GM12875 (cell line): Measurements from ENCODE around the gene NFKBIB.

Experiments used
- H3K4me3 ChIP-seq: one replicate; pipeline ENCODE4 v1.5.1; 2011; ENCODE audit warnings: low read depth, low read length, control low read depth
- CTCF ChIP-seq: IDR thresholded peaks from 2 replicates; pipeline ENCODE4 v1.5.1; 2011; ENCODE audit warnings: low read depth, mild to moderate bottlenecking, control low read depth, inconsistent platforms, low read length, moderate library complexity, borderline replicate concordance; ENCODE audit not compliant: insufficient read depth

Gene NFKBIB

GRCh38 chr19:38900743-38901190 lies 998 bp downstream of the NFKBIB start:
- H3K4me3 ChIP-seq, result peak overlapping the region; percentile 85
- no peak for TF ChIP-seq CTCF

- TF ChIP-seq CTCF, result no peak
- H3K4me3 ChIP-seq, result no peak overlapping the region
Measured at GRCh38 chr19:38901683-38902082, 1.9 kb downstream of the NFKBIB start.

GRCh38 chr19:38904581-38905539 lies 5.1 kb downstream of the NFKBIB start:
- no peak for TF ChIP-seq CTCF
- H3K4me3 ChIP-seq, result no peak overlapping the region

GRCh38 chr19:38905620-38906019 lies 5.9 kb downstream of the NFKBIB start:
- no peak overlapping the region for H3K4me3 ChIP-seq

GRCh38 chr19:38907227-38907626 lies 7.5 kb downstream of the NFKBIB start:
- no peak for TF ChIP-seq CTCF
- no peak overlapping the region for H3K4me3 ChIP-seq

More at GRCh38 chr19:38905620-38906019, 5.9 kb downstream of the NFKBIB start:
- no peak for TF ChIP-seq CTCF

- TF ChIP-seq CTCF, result no peak
- no peak overlapping the region for H3K4me3 ChIP-seq
Measured at GRCh38 chr19:38907670-38908069, 7.9 kb downstream of the NFKBIB start.

- H3K4me3 ChIP-seq, result no peak overlapping the region
- TF ChIP-seq CTCF, result no peak
Measured at GRCh38 chr19:38908911-38909310, 9.1 kb downstream of the NFKBIB start.
